HepG2 (cell line): ENCODE results near the gene UBE2D3. TPM values are rescaled to one million over a fixed set of nuclear protein-coding genes. Genes with fewer than 3 reads are reported as not detected.
A peak's percentile ranks its signal among the peaks of the same experiment; 100 is the strongest.

Source experiments
- AGO1 ChIP-seq: fragments of 200-400 bp; formaldehyde crosslinking; IDR thresholded peaks from 2 replicates; pipeline ENCODE4 v1.6.1; 2017; ENCODE audit warnings: mild to moderate bottlenecking, low read depth, low read length, moderate library complexity; ENCODE audit not compliant: poor library complexity, severe bottlenecking
- ARNTL ChIP-seq: sonication (generic); formaldehyde crosslinking; IDR thresholded peaks from 2 replicates; pipeline ENCODE4 v1.4.0; 2020; ENCODE audit warnings: mild to moderate bottlenecking, missing genetic modification reagents
- CHD4 ChIP-seq: fragments of 200-600 bp; sonication (generic); IDR thresholded peaks from 2 replicates; pipeline ENCODE4 v1.7.0; 2017; ENCODE audit warnings: mild to moderate bottlenecking, low read length, borderline replicate concordance
- ETS1 ChIP-seq: sonication (generic); formaldehyde crosslinking; IDR thresholded peaks from 2 replicates; pipeline ENCODE4 v1.4.0; 2020; ENCODE audit warnings: missing genetic modification reagents
- GPBP1L1 ChIP-seq: sonication (generic); formaldehyde crosslinking; IDR thresholded peaks from 2 replicates; pipeline ENCODE4 v1.5.0; 2020; ENCODE audit warnings: mild to moderate bottlenecking, missing genetic modification reagents
- HDAC1 ChIP-seq: sonication (generic); formaldehyde crosslinking; IDR thresholded peaks from 2 replicates; pipeline ENCODE4 v1.5.1; 2020; ENCODE audit warnings: mild to moderate bottlenecking, missing genetic modification reagents
- LRRFIP1 ChIP-seq: sonication (generic); formaldehyde crosslinking; conservative IDR thresholded peaks from 2 replicates; pipeline ENCODE4 v1.4.0; 2020; ENCODE audit warnings: missing genetic modification reagents
- MXI1 ChIP-seq: IDR thresholded peaks from 3 replicates; pipeline ENCODE4 v1.6.1; 2012; ENCODE audit warnings: low read depth, low read length, inconsistent platforms, borderline replicate concordance
- NFKB2 ChIP-seq: sonication (generic); formaldehyde crosslinking; IDR thresholded peaks from 2 replicates; pipeline ENCODE4 v1.4.0; 2020; ENCODE audit warnings: missing genetic modification reagents, borderline replicate concordance
- PAXIP1 ChIP-seq: sonication (generic); formaldehyde crosslinking; conservative IDR thresholded peaks from 2 replicates; pipeline ENCODE4 v1.4.0; 2020; ENCODE audit warnings: mild to moderate bottlenecking, missing genetic modification reagents, moderate library complexity
- SPEN ChIP-seq: sonication (generic); formaldehyde crosslinking; IDR thresholded peaks from 2 replicates; pipeline ENCODE4 v1.5.1; 2020; ENCODE audit warnings: low read depth, mild to moderate bottlenecking, missing genetic modification reagents
- ZBTB26 ChIP-seq: IDR thresholded peaks from 2 replicates; pipeline ENCODE4 v1.6.1; 2016; ENCODE audit warnings: missing compliant biosample characterization, missing genetic modification reagents, borderline replicate concordance
- ZNF225 ChIP-seq: sonication (generic); formaldehyde crosslinking; IDR thresholded peaks from 2 replicates; pipeline ENCODE4 v1.4.0; 2020; ENCODE audit warnings: mild to moderate bottlenecking, missing genetic modification reagents
- ZNF350 ChIP-seq: sonication (generic); formaldehyde crosslinking; IDR thresholded peaks from 2 replicates; pipeline ENCODE4 v1.4.0; 2020; ENCODE audit warnings: mild to moderate bottlenecking, low read depth, missing genetic modification reagents, borderline replicate concordance
- ZNF83 ChIP-seq: sonication (generic); formaldehyde crosslinking; IDR thresholded peaks from 2 replicates; pipeline ENCODE4 v1.4.0; 2020; ENCODE audit warnings: missing genetic modification reagents, mild to moderate bottlenecking, borderline replicate concordance
- polyA plus RNA-seq, 8 experiments: library from polyadenylated mRNA; depleted of rRNA in 3 of 8; stranded (reverse) in 7 of 8; unstranded in 1 of 8; fragments of >200 nt; fragmentation: Illumina TruSeq in 4 of 8; extraction: Trizol in 4 of 8; gene quantifications; 2 replicates each; pipeline versions ENCODE4 v1.2.1 to v1.2.3, GENCODE V29; 2011 to 2016; ENCODE audit warnings: low read depth in 4 of 8, missing spikeins in 1 of 8, mixed read lengths in 1 of 8; ENCODE audit not compliant: insufficient read depth in 1 of 8
- total RNA-seq, 5 experiments: library from RNA; depleted of rRNA; stranded (reverse); fragments of >200 nt; fragmentation: Illumina TruSeq; extraction: Trizol; gene quantifications; 2 replicates each; pipeline ENCODE4 v1.2.3, GENCODE V29; 2016; ENCODE audit warnings: low read depth in 1 of 5

The UBE2D3 gene
- total and polyA plus RNA-seq, 2 of the 13 experiments (the other 11 are each of a cell fraction or from before 2014, with no cell fraction given): 224 to 293 TPM

GRCh38 chr4:102826890-102827673 lies at the start of gene UBE2D3 (continued):
- TF ChIP-seq ZBTB26 (CRISPR knock-in tag): peak; percentile 46; the same call in 1 of the 2 replicates
- TF ChIP-seq ARNTL (CRISPR knock-in tag): peak; percentile 39; the same call in 1 of the 2 replicates
- no peak; the same call in 2 of the 3 replicates for TF ChIP-seq MXI1
- TF ChIP-seq PAXIP1 (CRISPR knock-in tag): no peak
- TF ChIP-seq ZNF225 (CRISPR knock-in tag): peak; percentile 75; the same call in 1 of the 2 replicates
- TF ChIP-seq ZNF350 (CRISPR knock-in tag): peak; percentile 33; the same call in 1 of the 2 replicates
- TF ChIP-seq CHD4: no peak
- 0 out of 2 replicates have a peak, but pooled peaks have one; percentile 46 for TF ChIP-seq ZNF83 (CRISPR knock-in tag)
- peak; percentile 64 for TF ChIP-seq ETS1 (CRISPR knock-in tag)
- peak; percentile 61; the same call in 1 of the 2 replicates for TF ChIP-seq NFKB2 (CRISPR knock-in tag)
- TF ChIP-seq LRRFIP1 (CRISPR knock-in tag): no peak
- TF ChIP-seq HDAC1 (CRISPR knock-in tag): peak; percentile 81
- no peak for TF ChIP-seq GPBP1L1 (CRISPR knock-in tag)
- TF ChIP-seq SPEN: peak; percentile 83
- TF ChIP-seq AGO1: peak; percentile 40
